AML-193 (cell line): Measurements from ENCODE around the gene AFG1L.
"Not testable (repeated sequence)": the region's sequence is repeated elsewhere in the genome, so short reads cannot be mapped to it uniquely, and the experiment has no call there.

Experiments
- DNase-seq, 2 experiments: peaks; one replicate each; lab custom pipeline; 2025; lab: John Stamatoyannopoulos, UW

Gene AFG1L

GRCh38 chr6:108416047-108416833 lies 121.4 kb downstream of the AFG1L start:
- DNase-seq = not testable (repeated sequence)

GRCh38 chr6:108417027-108417426 lies 122.2 kb downstream of the AFG1L start:
- no peak for DNase-seq

- no peak for DNase-seq
Observed at GRCh38 chr6:108419474-108419873, 124.6 kb downstream of the AFG1L start.

GRCh38 chr6:108419934-108420609 lies 125.2 kb downstream of the AFG1L start:
- no peak for DNase-seq

GRCh38 chr6:108421366-108421765 lies 126.5 kb downstream of the AFG1L start:
- no peak for DNase-seq

GRCh38 chr6:108423982-108424705 lies 129.3 kb downstream of the AFG1L start:
- peak; percentile 50 to 51 for DNase-seq

- no peak for DNase-seq
Observed at GRCh38 chr6:108425428-108425827, 130.6 kb downstream of the AFG1L start.

GRCh38 chr6:108432143-108432542 lies 137.3 kb downstream of the AFG1L start:
- no peak for DNase-seq

- no peak for DNase-seq
Observed at GRCh38 chr6:108432792-108433191, 137.9 kb downstream of the AFG1L start.

- peak; percentile 23 to 45 for DNase-seq
Observed at GRCh38 chr6:108434222-108434621, 139.4 kb downstream of the AFG1L start.

- DNase-seq = no peak
Observed at GRCh38 chr6:108435391-108435790, 140.5 kb downstream of the AFG1L start.

- DNase-seq = no peak
Observed at GRCh38 chr6:108436771-108437170, 141.9 kb downstream of the AFG1L start.

GRCh38 chr6:108437821-108438220 lies 143.0 kb downstream of the AFG1L start:
- DNase-seq = no peak

GRCh38 chr6:108438918-108439317 lies 144.1 kb downstream of the AFG1L start:
- peak; percentile 84 to 89 for DNase-seq

- DNase-seq = no peak
Observed at GRCh38 chr6:108441141-108441540, 146.3 kb downstream of the AFG1L start.

GRCh38 chr6:108442770-108443520 lies 148.1 kb downstream of the AFG1L start:
- peak; percentile 9 to 20 for DNase-seq

GRCh38 chr6:108446629-108447150 lies 151.8 kb downstream of the AFG1L start:
- no peak for DNase-seq

GRCh38 chr6:108448481-108448880 lies 153.6 kb downstream of the AFG1L start:
- DNase-seq = no peak

- DNase-seq = not testable (repeated sequence)
Observed at GRCh38 chr6:108449717-108450116, 154.9 kb downstream of the AFG1L start.

GRCh38 chr6:108451816-108452215 lies 157.0 kb downstream of the AFG1L start:
- no peak for DNase-seq

- no peak for DNase-seq
Observed at GRCh38 chr6:108452711-108453195, 157.9 kb downstream of the AFG1L start.
